Astrocyte (in vitro differentiated cells and primary cell): ENCODE data around the gene ZNF783.

ENCODE experiments used
- CTCF ChIP-seq: IDR thresholded peaks from 2 replicates; pipeline ENCODE4 v1.5.1; 2011; ENCODE audit warnings: low read depth, mild to moderate bottlenecking, inconsistent platforms, low read length, moderate library complexity; ENCODE audit not compliant: insufficient read depth
- EZH2 ChIP-seq: IDR thresholded peaks from 2 replicates; pipeline ENCODE4 v1.6.1; 2012; ENCODE audit warnings: mild to moderate bottlenecking, low read length, inconsistent platforms; ENCODE audit not compliant: insufficient read depth

GRCh38 chr7:149289856-149290255, 27.9 kb downstream of the ZNF783 start:
- TF ChIP-seq CTCF (no peak), EZH2 (no peak)
